SK-N-SH (cell line): ENCODE measurements around the gene HOXA6.

ENCODE experiments used
- CTCF ChIP-seq: fragments of 200-600 bp; sonication (generic); IDR thresholded peaks from 2 replicates; pipeline ENCODE4 v1.6.1; 2017; ENCODE audit warnings: antibody characterized with exemption, mild to moderate bottlenecking, moderate library complexity
- ELF1 ChIP-seq: IDR thresholded peaks from 2 replicates; pipeline ENCODE4 v1.4.0; 2012

- TF ChIP-seq ELF1 (no peak), CTCF (no peak)
Observed at GRCh38 chr7:27116962-27117886, 30.4 kb downstream of the HOXA6 start.
